ENCODE measurements around the gene FZD7.

GRCh38 chr2:201984800-201985525 lies 48.7 kb upstream of the FZD7 start:
- no peak for TF ChIP-seq CTCF (IDR thresholded peaks at IDR 0.05; ENCODE audit: borderline replicate concordance, extremely low read depth, low read length, poor library complexity, severe bottlenecking)
- TF ChIP-seq EZH2 (IDR thresholded peaks at IDR 0.05; ENCODE audit: borderline replicate concordance, low read depth, low read length, severe bottlenecking), result no peak
